Peyer's patch (tissue), 4 donors: ENCODE measurements around the gene LAMA5. TPM values are rescaled to one million over a fixed set of nuclear protein-coding genes. Genes with fewer than 3 reads are reported as not detected.

Source experiments
- DNase-seq, 3 donors: peaks; one replicate each; pipeline ENCODE4 v3.0.0-alpha.2; 2017 to 2019
- H3K27ac ChIP-seq, 4 donors: fragments of 200-600 bp; sonication (generic); one replicate each; pipeline ENCODE4 v1.5.1; 2016 to 2019
- H3K27me3 ChIP-seq, 2 donors: fragments of 200-600 bp; sonication (generic); one replicate each; pipeline ENCODE4 v1.5.1; 2019
- H3K36me3 ChIP-seq, 3 donors: fragments of 200-600 bp; sonication (generic); one replicate each; pipeline ENCODE4 v1.5.1; 2016 to 2019
- H3K4me1 ChIP-seq, 4 donors: fragments of 200-600 bp; sonication (generic); one replicate each; pipeline ENCODE4 v1.5.1; 2016 to 2019
- H3K4me3 ChIP-seq, 4 donors: fragments of 200-600 bp; sonication (generic); 1 replicate in 3 of 4; 2 replicates in 1 of 4; pipeline ENCODE4 v1.5.1; 2016 to 2019; ENCODE audit warnings: mild to moderate bottlenecking in 1 of 4
- H3K9me3 ChIP-seq, 4 donors: fragments of 200-600 bp; sonication (generic); one replicate each; pipeline ENCODE4 v1.5.1; 2016 to 2019; ENCODE audit warnings: mild to moderate bottlenecking in 1 of 4
- POLR2A ChIP-seq, 2 donors: fragments of 450-650 bp; IDR thresholded peaks; one replicate each; pipeline ENCODE4 v1.5.1; 2017; ENCODE audit warnings: antibody characterized with exemption in 2 of 2, mild to moderate bottlenecking in 2 of 2, moderate library complexity in 2 of 2
- total RNA-seq, 4 donors: library from RNA; depleted of rRNA; stranded (reverse); fragments of >200 nt; gene quantifications; one replicate each; pipeline ENCODE4 v1.1.0, GENCODE V29; 2016
- TF ChIP-seq, protein P1 (sequence below), 6 experiments: fragments of 450-650 bp in 4 of 6; fragments of 200-600 bp in 2 of 6; sonication (generic) in 1 of 6; IDR thresholded peaks; one replicate each; pipeline ENCODE4 v1.5.1; 2017 to 2019; ENCODE audit warnings: antibody characterized with exemption in 6 of 6, mild to moderate bottlenecking in 3 of 6, moderate library complexity in 1 of 6

Gene LAMA5
- total RNA-seq, 4 donors from 2014 or later: 31.2 to 328 (median 87.3) TPM

GRCh38 chr20:62354031-62354808 lies 12.9 kb downstream of the LAMA5 start:
- Histone ChIP-seq H3K4me1 (peaks cover 0 to 50% (median 0%) of the 10 kb centered on the region in 4 donors), H3K36me3 (peaks cover 0 to 16% (median 0%) of the 10 kb centered on the region in 3 donors), H3K4me3 (no peak overlapping the region), H3K27me3 (no peaks in the 10 kb centered on the region), H3K9me3 (no peaks in the 10 kb centered on the region), H3K27ac (peak overlapping the region in 1 of 4 donors; percentile 89)
- DNase-seq: no peak
- TF ChIP-seq POLR2A (IDR thresholded peaks at IDR 0.05): no peak
- TF ChIP-seq, protein P1, sequence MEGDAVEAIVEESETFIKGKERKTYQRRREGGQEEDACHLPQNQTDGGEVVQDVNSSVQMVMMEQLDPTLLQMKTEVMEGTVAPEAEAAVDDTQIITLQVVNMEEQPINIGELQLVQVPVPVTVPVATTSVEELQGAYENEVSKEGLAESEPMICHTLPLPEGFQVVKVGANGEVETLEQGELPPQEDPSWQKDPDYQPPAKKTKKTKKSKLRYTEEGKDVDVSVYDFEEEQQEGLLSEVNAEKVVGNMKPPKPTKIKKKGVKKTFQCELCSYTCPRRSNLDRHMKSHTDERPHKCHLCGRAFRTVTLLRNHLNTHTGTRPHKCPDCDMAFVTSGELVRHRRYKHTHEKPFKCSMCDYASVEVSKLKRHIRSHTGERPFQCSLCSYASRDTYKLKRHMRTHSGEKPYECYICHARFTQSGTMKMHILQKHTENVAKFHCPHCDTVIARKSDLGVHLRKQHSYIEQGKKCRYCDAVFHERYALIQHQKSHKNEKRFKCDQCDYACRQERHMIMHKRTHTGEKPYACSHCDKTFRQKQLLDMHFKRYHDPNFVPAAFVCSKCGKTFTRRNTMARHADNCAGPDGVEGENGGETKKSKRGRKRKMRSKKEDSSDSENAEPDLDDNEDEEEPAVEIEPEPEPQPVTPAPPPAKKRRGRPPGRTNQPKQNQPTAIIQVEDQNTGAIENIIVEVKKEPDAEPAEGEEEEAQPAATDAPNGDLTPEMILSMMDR (IDR thresholded peaks at IDR 0.05): no peak

GRCh38 chr20:62353289-62354030 lies 13.7 kb downstream of the LAMA5 start:
- TF ChIP-seq, protein P1 (IDR thresholded peaks at IDR 0.05): no peak
- TF ChIP-seq POLR2A (IDR thresholded peaks at IDR 0.05): no peak
- Histone ChIP-seq H3K4me1 (peaks cover 0 to 42% (median 0%) of the 10 kb centered on the region in 4 donors), H3K27me3 (no peaks in the 10 kb centered on the region), H3K4me3 (no peak overlapping the region), H3K36me3 (peaks cover 0 to 16% (median 0%) of the 10 kb centered on the region in 3 donors), H3K9me3 (no peaks in the 10 kb centered on the region), H3K27ac (peak overlapping the region in 1 of 4 donors; percentile 52)
- no peak for DNase-seq

DNA sequence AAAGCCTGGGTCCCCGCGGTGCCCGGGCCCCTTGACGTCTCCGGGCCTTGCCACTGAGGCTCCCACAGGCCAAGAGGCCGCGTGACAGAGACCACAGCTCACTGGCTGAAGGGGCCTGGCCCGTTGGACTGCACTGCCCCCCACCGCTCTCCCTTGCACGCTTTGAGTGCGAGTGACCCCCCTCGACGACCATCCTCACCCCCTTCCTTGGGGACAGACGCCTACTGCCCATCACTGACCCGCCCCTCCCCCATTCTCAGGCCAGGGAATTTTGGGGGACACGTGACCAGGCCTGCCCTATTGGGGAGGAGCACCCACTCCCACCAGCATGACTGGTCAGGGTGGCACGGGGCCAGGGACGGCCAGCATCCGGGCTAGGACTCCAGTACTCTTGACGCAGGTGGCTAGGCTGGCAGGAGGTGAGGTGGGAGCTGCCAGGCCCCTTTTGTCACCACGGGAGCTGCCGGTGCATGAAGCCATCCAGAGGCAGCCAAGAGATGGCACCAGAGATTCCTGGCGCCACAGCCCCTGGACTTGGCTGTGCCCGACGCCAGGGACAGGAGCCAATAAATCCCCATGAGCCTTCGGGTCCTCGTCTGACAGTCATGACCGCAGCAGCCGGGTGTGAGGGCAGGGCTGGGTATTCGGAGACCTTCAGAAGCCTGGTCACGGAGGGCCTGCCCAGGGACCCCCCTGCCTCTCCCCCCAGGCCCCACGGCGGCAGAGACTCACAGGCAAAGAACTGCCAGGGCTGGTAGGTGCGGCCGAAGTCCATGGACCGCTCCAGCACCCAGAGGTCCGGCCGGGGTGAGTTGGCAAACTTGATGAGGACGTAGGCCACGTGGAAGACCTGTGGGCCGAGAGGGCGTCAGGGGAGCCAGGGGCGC lies 14.5 kb downstream of the LAMA5 start:
- Histone ChIP-seq H3K36me3 (peaks cover 0 to 16% (median 0%) of the 10 kb centered on the region in 3 donors), H3K9me3 (no peaks in the 10 kb centered on the region), H3K4me1 (peaks cover 0 to 34% (median 0%) of the 10 kb centered on the region in 4 donors), H3K4me3 (no peak overlapping the region), H3K27me3 (no peaks in the 10 kb centered on the region), H3K27ac (peak overlapping the region in 1 of 4 donors; percentile 52)
- DNase-seq: no peak
- TF ChIP-seq, protein P1 (IDR thresholded peaks at IDR 0.05): peak in 2 of 6 experiments; percentile 20 to 22
- no peak for TF ChIP-seq POLR2A (IDR thresholded peaks at IDR 0.05)

DNA sequence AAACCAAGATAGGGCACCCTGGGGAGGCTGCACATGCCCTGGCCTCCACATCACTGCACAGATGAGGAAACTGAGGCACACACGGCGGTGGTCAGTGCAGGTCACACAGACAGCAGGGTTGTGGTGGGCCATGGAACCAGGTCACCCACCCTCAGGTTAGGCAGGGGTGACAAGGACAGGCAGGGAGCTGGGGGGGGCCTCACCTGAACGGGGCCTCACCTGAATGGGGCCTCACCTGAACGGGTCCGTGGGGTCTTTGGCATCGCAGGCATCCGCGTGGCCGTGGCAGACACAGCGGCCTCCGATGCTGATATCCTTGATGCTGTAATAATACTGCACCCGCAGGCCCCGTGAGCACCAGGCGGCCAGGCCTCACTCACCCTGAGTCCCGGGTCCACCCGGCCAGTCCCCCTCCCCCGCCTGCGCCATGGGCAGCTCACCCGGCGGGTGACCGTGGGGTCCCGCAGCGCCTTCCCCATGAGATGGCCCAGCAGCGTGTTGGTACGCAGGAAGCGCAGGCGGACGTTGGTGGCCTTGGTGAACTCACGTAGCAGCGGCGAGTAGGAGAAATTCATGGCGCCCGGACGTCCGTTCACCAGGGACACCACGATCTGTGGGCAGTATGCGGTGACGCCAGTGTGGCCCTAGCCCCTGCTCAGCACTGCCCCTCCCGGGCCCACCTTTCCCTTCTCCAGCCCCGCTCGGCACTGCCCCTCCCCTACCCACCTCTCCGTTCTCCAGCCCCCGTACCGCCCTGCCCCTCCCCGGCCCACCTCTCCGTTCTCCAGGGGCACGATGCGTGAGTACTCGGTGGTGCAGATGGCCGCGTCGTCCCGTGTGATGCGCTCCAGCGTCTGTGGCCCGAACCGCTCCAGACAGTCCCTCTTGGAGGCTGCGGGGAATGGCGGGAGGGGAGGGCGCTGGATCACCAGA lies 15.4 kb downstream of the LAMA5 start:
- TF ChIP-seq, protein P1 (IDR thresholded peaks at IDR 0.05): no peak
- TF ChIP-seq POLR2A (IDR thresholded peaks at IDR 0.05): no peak
- H3K27me3 ChIP-seq: no peaks in the 10 kb centered on the region
- H3K9me3 ChIP-seq: no peaks in the 10 kb centered on the region
- no peak for DNase-seq
- no peak overlapping the region for H3K4me3 ChIP-seq
- no peak overlapping the region for H3K27ac ChIP-seq
- peaks cover 0 to 16% (median 0%) of the 10 kb centered on the region in 3 donors for H3K36me3 ChIP-seq
- peaks cover 0 to 25% (median 0%) of the 10 kb centered on the region in 4 donors for H3K4me1 ChIP-seq
